Measurements from ENCODE around the gene FAM174A.

The FAM174A gene

GRCh38 chr5:100566382-100567141 lies 31.4 kb downstream of the FAM174A start:
- TF ChIP-seq CTCF (IDR thresholded peaks at IDR 0.05) = no peak
- no peak overlapping the region for H3K4me3 ChIP-seq (ENCODE audit: low read depth, low read length)
- no peaks in the 10 kb centered on the region for H3K79me2 ChIP-seq

GRCh38 chr5:100574716-100575115 lies 39.5 kb downstream of the FAM174A start:
- no peak for TF ChIP-seq CTCF (IDR thresholded peaks at IDR 0.05)
- no peaks in the 10 kb centered on the region for H3K27me3 ChIP-seq (ENCODE audit: control insufficient read depth, insufficient read depth, low read length)
- H3K4me2 ChIP-seq (ENCODE audit: low read length) = no peak overlapping the region
- H2AFZ ChIP-seq = no peak overlapping the region
- no peak overlapping the region for H3K4me3 ChIP-seq (ENCODE audit: low read depth, low read length)
- H3K4me1 ChIP-seq = no peaks in the 10 kb centered on the region
- H3K9ac ChIP-seq = no peak overlapping the region
- H3K9me3 ChIP-seq (ENCODE audit: control insufficient read depth, low read length) = no peaks in the 10 kb centered on the region
- H3K79me2 ChIP-seq = no peaks in the 10 kb centered on the region
- H3K27ac ChIP-seq = no peak overlapping the region
- no peaks in the 10 kb centered on the region for H3K36me3 ChIP-seq (ENCODE audit: control insufficient read depth, insufficient read depth, low read length)

More at GRCh38 chr5:100566382-100567141, 31.4 kb downstream of the FAM174A start:
- no peak overlapping the region for H2AFZ ChIP-seq
- no peaks in the 10 kb centered on the region for H3K36me3 ChIP-seq (ENCODE audit: control insufficient read depth, insufficient read depth, low read length)
- H3K9ac ChIP-seq = no peak overlapping the region
- H3K9me3 ChIP-seq (ENCODE audit: control insufficient read depth, low read length) = no peaks in the 10 kb centered on the region
- no peak overlapping the region for H3K27ac ChIP-seq
- H3K4me2 ChIP-seq (ENCODE audit: low read length) = no peak overlapping the region
- H3K27me3 ChIP-seq (ENCODE audit: control insufficient read depth, insufficient read depth, low read length) = no peaks in the 10 kb centered on the region
- no peaks in the 10 kb centered on the region for H3K4me1 ChIP-seq

GRCh38 chr5:100575815-100576214 lies 40.6 kb downstream of the FAM174A start:
- no peak overlapping the region for H2AFZ ChIP-seq
- no peak overlapping the region for H3K4me2 ChIP-seq (ENCODE audit: low read length)
- no peaks in the 10 kb centered on the region for H3K36me3 ChIP-seq (ENCODE audit: control insufficient read depth, insufficient read depth, low read length)
- no peaks in the 10 kb centered on the region for H3K27me3 ChIP-seq (ENCODE audit: control insufficient read depth, insufficient read depth, low read length)
- no peaks in the 10 kb centered on the region for H3K4me1 ChIP-seq
- no peaks in the 10 kb centered on the region for H3K9me3 ChIP-seq (ENCODE audit: control insufficient read depth, low read length)
- H3K79me2 ChIP-seq = no peaks in the 10 kb centered on the region
- no peak overlapping the region for H3K4me3 ChIP-seq (ENCODE audit: low read depth, low read length)
- H3K27ac ChIP-seq = no peak overlapping the region
- TF ChIP-seq CTCF (IDR thresholded peaks at IDR 0.05) = no peak
- no peak overlapping the region for H3K9ac ChIP-seq

GRCh38 chr5:100576217-100576751 lies 41.1 kb downstream of the FAM174A start:
- Histone ChIP-seq H3K4me1 (no peaks in the 10 kb centered on the region), H3K27me3 (ENCODE audit: control insufficient read depth, insufficient read depth, low read length) (no peaks in the 10 kb centered on the region), H3K9me3 (ENCODE audit: control insufficient read depth, low read length) (no peaks in the 10 kb centered on the region), H3K36me3 (ENCODE audit: control insufficient read depth, insufficient read depth, low read length) (no peaks in the 10 kb centered on the region), H3K4me3 (ENCODE audit: low read depth, low read length) (no peak overlapping the region), H3K9ac (no peak overlapping the region), H3K4me2 (ENCODE audit: low read length) (no peak overlapping the region), H3K79me2 (no peaks in the 10 kb centered on the region), H2AFZ (no peak overlapping the region), H3K27ac (no peak overlapping the region)
- no peak for TF ChIP-seq CTCF (IDR thresholded peaks at IDR 0.05)

GRCh38 chr5:100577506-100577905 lies 42.3 kb downstream of the FAM174A start:
- H3K27me3 ChIP-seq (ENCODE audit: control insufficient read depth, insufficient read depth, low read length) = no peaks in the 10 kb centered on the region
- H3K79me2 ChIP-seq = no peaks in the 10 kb centered on the region
- no peak for TF ChIP-seq CTCF (IDR thresholded peaks at IDR 0.05)
- no peaks in the 10 kb centered on the region for H3K9me3 ChIP-seq (ENCODE audit: control insufficient read depth, low read length)
- no peak overlapping the region for H3K9ac ChIP-seq
- no peak overlapping the region for H3K4me2 ChIP-seq (ENCODE audit: low read length)
- no peak overlapping the region for H2AFZ ChIP-seq
- no peaks in the 10 kb centered on the region for H3K4me1 ChIP-seq
- no peaks in the 10 kb centered on the region for H3K36me3 ChIP-seq (ENCODE audit: control insufficient read depth, insufficient read depth, low read length)
- no peak overlapping the region for H3K27ac ChIP-seq
- H3K4me3 ChIP-seq (ENCODE audit: low read depth, low read length) = no peak overlapping the region

All from parathyroid adenoma (tissue), 2 donors.